Right ventricle myocardium inferior (tissue), 1 donor: ENCODE measurements around the gene OR7G3. TPM values are rescaled to one million over a fixed set of nuclear protein-coding genes. Genes with fewer than 3 reads are reported as not detected.

ENCODE experiments used
- ATAC-seq: fragments of 200-7000 bp; cut with Tn5 transposase; one replicate; pipeline ENCODE4 v1.9.1; 2020; ENCODE audit warnings: mild to moderate bottlenecking, moderate library complexity
- DNase-seq: peaks from one replicate; pipeline ENCODE4 v3.0.0; 2021; ENCODE audit errors: missing footprints
- intact Hi-C: fragments of 100-400 bp; cut with DNase I; formaldehyde crosslinking; loops from one replicate; pipeline ENCODE4 v1.11.0; 2022
- long read RNA-seq: library from polyadenylated mRNA; unstranded; transcript quantifications from one replicate; pipeline ENCODE4 v2.0.0, GENCODE V29; 2021
- total RNA-seq: library from RNA; stranded (reverse); fragmentation: NEBNext Ultra II Directional; extraction: Animal tissue kit (Norgen Biotek cat#: 25700); gene quantifications from one replicate; pipeline ENCODE4 v1.2.1, GENCODE V29; 2021
- donor health status: DM: no; HTN: yes; CAD: no; lungs with severe emphysema.

Gene OR7G3
- not detected for total RNA-seq
- long read RNA-seq = 0 reads

- DNase-seq = no peak
- intact Hi-C loops = no loop called here
- no peak for ATAC-seq
Observed at GRCh38 chr19:9126900-9127405, at the start of gene OR7G3. OR7G3 (minus strand) TSS chr19:9126950; CDS start chr19:9126950, 0 bp downstream.

- intact Hi-C loops = no loop called here
- no peak for ATAC-seq
- DNase-seq = no peak
Observed at GRCh38 chr19:9175326-9175725, 48.6 kb upstream of the OR7G3 start.

GRCh38 chr19:9171393-9171991, 44.7 kb upstream of the OR7G3 start:
- DNase-seq (no peak), ATAC-seq (no peak)
- intact Hi-C loops = no loop called here

- intact Hi-C loops = no loop called here
- ATAC-seq (no peak), DNase-seq (no peak)
Observed at GRCh38 chr19:9166846-9167245, 40.1 kb upstream of the OR7G3 start.

GRCh38 chr19:9165261-9165660, 38.5 kb upstream of the OR7G3 start:
- DNase-seq (no peak), ATAC-seq (no peak)
- intact Hi-C loops = no loop called here

GRCh38 chr19:9161427-9161826, 34.7 kb upstream of the OR7G3 start:
- intact Hi-C loops = no loop called here
- DNase-seq (no peak), ATAC-seq (no peak)

GRCh38 chr19:9159891-9160290, 33.1 kb upstream of the OR7G3 start:
- intact Hi-C loops = no loop called here
- ATAC-seq = no peak
- no peak for DNase-seq

- intact Hi-C loops = no loop called here
- no peak for ATAC-seq
- no peak for DNase-seq
Observed at GRCh38 chr19:9156304-9156703, 29.6 kb upstream of the OR7G3 start.

GRCh38 chr19:9155591-9155990, 28.8 kb upstream of the OR7G3 start:
- DNase-seq = no peak
- no peak for ATAC-seq
- intact Hi-C loops = no loop called here

GRCh38 chr19:9151367-9151766, 24.6 kb upstream of the OR7G3 start:
- no peak for ATAC-seq
- DNase-seq = no peak
- intact Hi-C loops = no loop called here

GRCh38 chr19:9150650-9151049, 23.9 kb upstream of the OR7G3 start:
- ATAC-seq (no peak), DNase-seq (no peak)
- intact Hi-C loops = no loop called here

- DNase-seq (no peak), ATAC-seq (no peak)
- intact Hi-C loops = loop anchor here (10.0 kb wide), 1 partner anchor 285 kb away; the partner anchor contains the start of gene ZNF266
Observed at GRCh38 chr19:9149997-9150396, 23.2 kb upstream of the OR7G3 start.

- DNase-seq (no peak), ATAC-seq (no peak)
- intact Hi-C loops = loop anchor here (10.0 kb wide), 1 partner anchor 286 kb away; the partner anchor contains the start of gene ZNF266
Observed at GRCh38 chr19:9148697-9149096, 21.9 kb upstream of the OR7G3 start.

GRCh38 chr19:9146882-9147281, 20.1 kb upstream of the OR7G3 start:
- DNase-seq = no peak
- peak; percentile 48 for ATAC-seq
- intact Hi-C loops = loop anchor here (10.0 kb wide), 1 partner anchor 288 kb away; the partner anchor contains the start of gene ZNF266

GRCh38 chr19:9144920-9145319, 18.2 kb upstream of the OR7G3 start:
- no peak for ATAC-seq
- DNase-seq = no peak
- intact Hi-C loops = loop anchor here (5.0 to 10.0 kb wide), 2 partner anchors 290 to 647 kb away; partner anchors contain the start of gene ZNF266

GRCh38 chr19:9140159-9140874, 13.6 kb upstream of the OR7G3 start, which contains the start of gene ZNF317:
ZNF317 (plus strand) TSS chr19:9140397; CDS start chr19:9156017, 15,620 bp downstream.
- ATAC-seq (peak; percentile 97), DNase-seq (peak; percentile 97)
- intact Hi-C loops = loop anchor here (2.0 to 10.0 kb wide), 3 partner anchors 294 to 652 kb away; partner anchors contain the start of genes ZNF121 and ZNF266

GRCh38 chr19:9139609-9140158, 12.9 kb upstream of the OR7G3 start:
- DNase-seq = no peak
- intact Hi-C loops = loop anchor here (2.0 to 10.0 kb wide), 4 partner anchors 168 to 653 kb away; partner anchors contain the start of genes ZNF121, ZNF266 and ZNF699

GRCh38 chr19:9132422-9132821, 5.7 kb upstream of the OR7G3 start:
- DNase-seq (no peak), ATAC-seq (no peak)
- intact Hi-C loops = no loop called here

More at GRCh38 chr19:9139609-9140158, 12.9 kb upstream of the OR7G3 start:
- peak; percentile 17 for ATAC-seq

- DNase-seq = no peak
- ATAC-seq = no peak
- intact Hi-C loops = no loop called here
Observed at GRCh38 chr19:9130965-9131364, 4.2 kb upstream of the OR7G3 start.
